ENCODE data around the gene C9orf153. TPM values are rescaled to one million over a fixed set of nuclear protein-coding genes. Genes with fewer than 3 reads are reported as not detected.

The C9orf153 gene
- polyA plus RNA-seq, 2 of the 4 experiments (the other 2 are of a cell fraction), result 0.06 to 0.08 TPM

- H3K9me3 ChIP-seq, result no peaks in the 10 kb centered on the region
- CTCF ChIA-PET, result no interaction called here
- TF ChIP-seq GATA3 (IDR thresholded peaks at IDR 0.05; ENCODE audit: borderline replicate concordance) (no peak), RAD21 (conservative IDR thresholded peaks at IDR 0.05 in 1 of 2, IDR thresholded peaks at IDR 0.05 in 1 of 2) (no peak), SMC3 (IDR thresholded peaks at IDR 0.05) (no peak), HOXB13 (CRISPR knock-in tag; IDR thresholded peaks at IDR 0.05; ENCODE audit: low read depth) (no peak), RNF2 (IDR thresholded peaks at IDR 0.05; ENCODE audit: borderline replicate concordance, low read depth) (no peak), HDAC2 (IDR thresholded peaks at IDR 0.05) (no peak), ESRRA (IDR thresholded peaks at IDR 0.05; ENCODE audit: borderline replicate concordance, low read length) (no peak), EHMT2 (IDR thresholded peaks at IDR 0.05; ENCODE audit: low read depth) (no peak), E2F6 (IDR thresholded peaks at IDR 0.05; ENCODE audit: borderline replicate concordance, low read depth) (no peak), EHF (CRISPR knock-in tag; IDR thresholded peaks at IDR 0.05) (no peak), MYC (IDR thresholded peaks at IDR 0.05; ENCODE audit: borderline replicate concordance, low read length) (no peak), FOSB (CRISPR knock-in tag; IDR thresholded peaks at IDR 0.05) (no peak), CTCF (IDR thresholded peaks at IDR 0.05) (no peak)
- TF ChIP-seq, protein P1, sequence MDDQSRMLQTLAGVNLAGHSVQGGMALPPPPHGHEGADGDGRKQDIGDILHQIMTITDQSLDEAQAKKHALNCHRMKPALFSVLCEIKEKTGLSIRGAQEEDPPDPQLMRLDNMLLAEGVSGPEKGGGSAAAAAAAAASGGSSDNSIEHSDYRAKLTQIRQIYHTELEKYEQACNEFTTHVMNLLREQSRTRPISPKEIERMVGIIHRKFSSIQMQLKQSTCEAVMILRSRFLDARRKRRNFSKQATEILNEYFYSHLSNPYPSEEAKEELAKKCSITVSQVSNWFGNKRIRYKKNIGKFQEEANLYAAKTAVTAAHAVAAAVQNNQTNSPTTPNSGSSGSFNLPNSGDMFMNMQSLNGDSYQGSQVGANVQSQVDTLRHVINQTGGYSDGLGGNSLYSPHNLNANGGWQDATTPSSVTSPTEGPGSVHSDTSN (IDR thresholded peaks at IDR 0.05), result no peak
- TF ChIP-seq, protein P2, sequence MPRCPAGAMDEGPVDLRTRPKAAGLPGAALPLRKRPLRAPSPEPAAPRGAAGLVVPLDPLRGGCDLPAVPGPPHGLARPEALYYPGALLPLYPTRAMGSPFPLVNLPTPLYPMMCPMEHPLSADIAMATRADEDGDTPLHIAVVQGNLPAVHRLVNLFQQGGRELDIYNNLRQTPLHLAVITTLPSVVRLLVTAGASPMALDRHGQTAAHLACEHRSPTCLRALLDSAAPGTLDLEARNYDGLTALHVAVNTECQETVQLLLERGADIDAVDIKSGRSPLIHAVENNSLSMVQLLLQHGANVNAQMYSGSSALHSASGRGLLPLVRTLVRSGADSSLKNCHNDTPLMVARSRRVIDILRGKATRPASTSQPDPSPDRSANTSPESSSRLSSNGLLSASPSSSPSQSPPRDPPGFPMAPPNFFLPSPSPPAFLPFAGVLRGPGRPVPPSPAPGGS (IDR thresholded peaks at IDR 0.05), result no peak
- H3K4me3 ChIP-seq, result peak overlapping the region; percentile 69
- H3K27ac ChIP-seq, result peak overlapping the region; percentile 82 to 96
- FAIRE-seq (no peak), DNase-seq (ENCODE audit: low read depth in 1 of 2, low spot score in 1 of 2) (peak in 1 of 2 experiments; percentile 13), ATAC-seq (peak; percentile 35 to 66; a peak in 5 of 6 replicates)
- POLR2A ChIA-PET, result interaction anchor here (0.5 to 1.5 kb wide), 4 partner anchors 8 to 109 kb away, joined by 3 read pairs; no protein-coding TSS in a partner anchor
- H3K4me1 ChIP-seq, result peaks cover 13% of the 10 kb centered on the region; the same call in 2 of the 3 replicates
- peak overlapping the region; percentile 91 for H3K4me2 ChIP-seq
- WGBS (ENCODE audit: missing lambda C conversion rate), result 3% methylated on average over 27 of the region's 31 CpGs
Measured at GRCh38 chr9:86281593-86282076, 22.2 kb upstream of the C9orf153 start.

DNA sequence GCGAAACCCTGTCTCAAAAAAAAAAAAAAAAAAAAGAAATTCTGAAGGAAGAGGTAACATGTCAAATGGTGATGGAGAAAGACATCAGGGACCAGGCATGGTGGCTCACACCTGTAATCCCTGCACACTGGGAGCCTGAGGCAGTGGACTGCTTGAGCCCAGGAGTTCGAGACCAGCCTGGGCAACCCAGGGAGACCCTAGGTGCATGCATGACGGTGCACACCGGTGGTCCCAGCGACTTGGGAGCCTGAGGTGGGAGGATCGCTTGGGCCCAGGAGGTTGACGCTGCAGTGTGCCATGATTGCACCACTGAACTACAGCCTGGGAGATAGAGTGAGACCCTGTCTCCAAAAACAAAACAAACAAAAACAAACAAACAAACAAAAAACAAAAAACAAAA is 21.1 kb upstream of the C9orf153 start:
- Histone ChIP-seq H3K27ac (no peak overlapping the region), H3K4me2 (peak overlapping the region; percentile 91), H3K4me3 (peak overlapping the region; percentile 69; the same call in 1 of the 3 replicates), H3K4me1 (peaks cover 13% of the 10 kb centered on the region; the same call in 2 of the 3 replicates), H3K9me3 (no peaks in the 10 kb centered on the region)
- FAIRE-seq (no peak), ATAC-seq (no peak), DNase-seq (ENCODE audit: low read depth in 1 of 2, low spot score in 1 of 2) (no peak)
- CTCF ChIA-PET, result interaction anchor here (0.6 kb wide), 1 partner anchor 83 kb away, joined by 3 read pairs; no protein-coding TSS in a partner anchor
- TF ChIP-seq HMGXB4 (CRISPR knock-in tag; IDR thresholded peaks at IDR 0.05; ENCODE audit: borderline replicate concordance) (no peak), HES2 (IDR thresholded peaks at IDR 0.05) (no peak)
- POLR2A ChIA-PET, result no interaction called here
- WGBS (ENCODE audit: missing lambda C conversion rate), result 93% methylated on average over 7 of the region's 7 CpGs
